ENCODE results near the gene DHRS3. TPM values are rescaled to one million over a fixed set of nuclear protein-coding genes. Genes with fewer than 3 reads are reported as not detected.
"Not testable (repeated sequence)": the region's sequence is repeated elsewhere in the genome, so short reads cannot be mapped to it uniquely, and the experiment has no call there.

The DHRS3 gene
- total RNA-seq, 1 experiment from 2014 or later = 59.4 TPM

- Mint-ChIP-seq H3K27me3 (ENCODE audit: insufficient read depth, unreplicated experiment) (no peaks in the 10 kb centered on the region), H3K36me3 (ENCODE audit: insufficient read depth, unreplicated experiment) (no peaks in the 10 kb centered on the region), H3K4me3 (ENCODE audit: unreplicated experiment) (no peak overlapping the region), H3K4me1 (ENCODE audit: low read depth, unreplicated experiment) (no peaks in the 10 kb centered on the region), H3K27ac (ENCODE audit: unreplicated experiment) (no peak overlapping the region), H3K9me3 (ENCODE audit: unreplicated experiment) (peaks cover 24% of the 10 kb centered on the region)
- Histone ChIP-seq H3K36me3 (ENCODE audit: control insufficient read depth, insufficient read depth, low read length) (no peaks in the 10 kb centered on the region), H3K4me3 (ENCODE audit: low read depth, low read length) (no peak overlapping the region), H3K9me3 (peaks cover 7% of the 10 kb centered on the region; the same call in 1 of the 2 replicates), H3K27me3 (replicated peaks; ENCODE audit: control insufficient read depth, insufficient read depth, low read length) (no peaks in the 10 kb centered on the region), H3K4me1 (no peaks in the 10 kb centered on the region)
- TF ChIP-seq CTCF (IDR thresholded peaks at IDR 0.05; ENCODE audit: insufficient read depth in 1 of 2, low read depth in 1 of 2, low read length in 1 of 2, severe bottlenecking in 1 of 2, unreplicated experiment in 1 of 2) = no peak
- DNase-seq = no peak
- intact Hi-C loops (cut with micrococcal nuclease; ENCODE audit: unreplicated experiment) = no loop called here
- CTCF ChIA-PET = no interaction called here
- POLR2A ChIA-PET = no interaction called here
- BruUV-seq (replicated peaks) = no TSS peak
Measured at GRCh38 chr1:12539320-12539704, 78.7 kb downstream of the DHRS3 start.

- BruUV-seq (replicated peaks); H3K27me3 ChIP-seq (replicated peaks; ENCODE audit: control insufficient read depth, insufficient read depth, low read length); H3K36me3 Mint-ChIP-seq (ENCODE audit: insufficient read depth, unreplicated experiment); H3K36me3 ChIP-seq (ENCODE audit: control insufficient read depth, insufficient read depth, low read length); POLR2A ChIA-PET; H3K27ac Mint-ChIP-seq (ENCODE audit: unreplicated experiment); H3K4me1 Mint-ChIP-seq (ENCODE audit: low read depth, unreplicated experiment); H3K9me3 ChIP-seq; H3K4me1 ChIP-seq; CTCF ChIA-PET; intact Hi-C loops (cut with micrococcal nuclease; ENCODE audit: unreplicated experiment); H3K4me3 Mint-ChIP-seq (ENCODE audit: unreplicated experiment); DNase-seq; H3K27me3 Mint-ChIP-seq (ENCODE audit: insufficient read depth, unreplicated experiment); H3K4me3 ChIP-seq (ENCODE audit: low read depth, low read length): not testable (repeated sequence)
- peaks cover 24% of the 10 kb centered on the region for H3K9me3 Mint-ChIP-seq (ENCODE audit: unreplicated experiment)
Measured at GRCh38 chr1:12538536-12538935, 79.5 kb downstream of the DHRS3 start.

GRCh38 chr1:12537906-12538461, 80.0 kb downstream of the DHRS3 start:
- intact Hi-C loops (cut with micrococcal nuclease; ENCODE audit: unreplicated experiment) = no loop called here
- POLR2A ChIA-PET = no interaction called here
- Mint-ChIP-seq H3K9me3 (ENCODE audit: unreplicated experiment) (peaks cover 24% of the 10 kb centered on the region), H3K27me3 (ENCODE audit: insufficient read depth, unreplicated experiment) (no peaks in the 10 kb centered on the region), H3K36me3 (ENCODE audit: insufficient read depth, unreplicated experiment) (no peaks in the 10 kb centered on the region), H3K27ac (ENCODE audit: unreplicated experiment) (no peak overlapping the region), H3K4me3 (ENCODE audit: unreplicated experiment) (no peak overlapping the region), H3K4me1 (ENCODE audit: low read depth, unreplicated experiment) (no peaks in the 10 kb centered on the region)
- H3K9me3 ChIP-seq = peaks cover 7% of the 10 kb centered on the region; the same call in 1 of the 2 replicates
- TF ChIP-seq CTCF (IDR thresholded peaks at IDR 0.05; ENCODE audit: insufficient read depth in 1 of 2, low read depth in 1 of 2, low read length in 1 of 2, severe bottlenecking in 1 of 2, unreplicated experiment in 1 of 2) = no peak
- no TSS peak for BruUV-seq (replicated peaks)
- no peak for DNase-seq
- no peak overlapping the region for H3K4me3 ChIP-seq (ENCODE audit: low read depth, low read length)
- CTCF ChIA-PET = no interaction called here
- no peaks in the 10 kb centered on the region for H3K27me3 ChIP-seq (replicated peaks; ENCODE audit: control insufficient read depth, insufficient read depth, low read length)
- no peaks in the 10 kb centered on the region for H3K36me3 ChIP-seq (ENCODE audit: control insufficient read depth, insufficient read depth, low read length)
- no peaks in the 10 kb centered on the region for H3K4me1 ChIP-seq

GRCh38 chr1:12537294-12537693, 80.7 kb downstream of the DHRS3 start:
- no TSS peak for BruUV-seq (replicated peaks)
- no peaks in the 10 kb centered on the region for H3K27me3 ChIP-seq (replicated peaks; ENCODE audit: control insufficient read depth, insufficient read depth, low read length)
- H3K4me1 Mint-ChIP-seq (ENCODE audit: low read depth, unreplicated experiment) = no peaks in the 10 kb centered on the region
- peaks cover 7% of the 10 kb centered on the region; the same call in 1 of the 2 replicates for H3K9me3 ChIP-seq
- no peak overlapping the region for H3K27ac Mint-ChIP-seq (ENCODE audit: unreplicated experiment)
- peaks cover 24% of the 10 kb centered on the region for H3K9me3 Mint-ChIP-seq (ENCODE audit: unreplicated experiment)
- POLR2A ChIA-PET = no interaction called here
- no peak overlapping the region for H3K4me3 Mint-ChIP-seq (ENCODE audit: unreplicated experiment)
- TF ChIP-seq CTCF (IDR thresholded peaks at IDR 0.05; ENCODE audit: insufficient read depth in 1 of 2, low read depth in 1 of 2, low read length in 1 of 2, severe bottlenecking in 1 of 2, unreplicated experiment in 1 of 2) = no peak
- no peaks in the 10 kb centered on the region for H3K36me3 Mint-ChIP-seq (ENCODE audit: insufficient read depth, unreplicated experiment)
- CTCF ChIA-PET = no interaction called here
- H3K36me3 ChIP-seq (ENCODE audit: control insufficient read depth, insufficient read depth, low read length) = no peaks in the 10 kb centered on the region
- no peaks in the 10 kb centered on the region for H3K27me3 Mint-ChIP-seq (ENCODE audit: insufficient read depth, unreplicated experiment)
- DNase-seq = no peak
- no peak overlapping the region for H3K4me3 ChIP-seq (ENCODE audit: low read depth, low read length)
- no peaks in the 10 kb centered on the region for H3K4me1 ChIP-seq
- intact Hi-C loops (cut with micrococcal nuclease; ENCODE audit: unreplicated experiment) = no loop called here

All from Caco-2 (cell line).